Mammary epithelial cell (primary cell): ENCODE measurements around the gene LDLRAP1.

Source experiments
- EZH2 ChIP-seq: IDR thresholded peaks from 2 replicates; pipeline ENCODE4 v1.6.1; 2012; ENCODE audit warnings: low read length, inconsistent platforms, borderline replicate concordance
- TF ChIP-seq, protein P1 (sequence below), 2 donors: IDR thresholded peaks in 1 of 2; conservative IDR thresholded peaks in 1 of 2; 2 replicates each; pipeline ENCODE4 v1.5.1; 2011 to 2012; ENCODE audit warnings: inconsistent platforms in 2 of 2, low read length in 2 of 2, mild to moderate bottlenecking in 2 of 2, control low read depth in 1 of 2, low read depth in 1 of 2; ENCODE audit not compliant: insufficient read depth in 1 of 2; ENCODE audit errors: extremely low read depth in 1 of 2

DNA sequence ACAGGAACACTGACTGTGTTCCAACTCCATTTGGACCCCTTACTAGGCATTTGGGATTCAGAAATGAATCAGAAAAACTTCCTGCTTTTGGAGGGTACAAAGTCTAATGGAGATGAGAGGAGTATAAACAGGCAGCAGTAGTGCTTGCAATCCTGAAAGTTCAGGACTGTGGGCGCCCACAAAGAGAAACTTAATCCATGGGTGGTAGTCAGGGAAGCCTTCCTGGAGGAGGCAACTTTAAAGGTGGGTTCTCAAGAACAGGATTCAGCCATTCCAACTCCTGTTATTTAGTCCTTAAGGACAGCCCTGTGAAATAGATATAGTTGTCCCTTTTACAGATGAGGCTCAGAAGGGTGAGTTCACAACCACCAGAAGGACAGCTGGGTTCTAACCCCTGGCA is 2.0 kb upstream of the LDLRAP1 start:
- TF ChIP-seq, protein P1, sequence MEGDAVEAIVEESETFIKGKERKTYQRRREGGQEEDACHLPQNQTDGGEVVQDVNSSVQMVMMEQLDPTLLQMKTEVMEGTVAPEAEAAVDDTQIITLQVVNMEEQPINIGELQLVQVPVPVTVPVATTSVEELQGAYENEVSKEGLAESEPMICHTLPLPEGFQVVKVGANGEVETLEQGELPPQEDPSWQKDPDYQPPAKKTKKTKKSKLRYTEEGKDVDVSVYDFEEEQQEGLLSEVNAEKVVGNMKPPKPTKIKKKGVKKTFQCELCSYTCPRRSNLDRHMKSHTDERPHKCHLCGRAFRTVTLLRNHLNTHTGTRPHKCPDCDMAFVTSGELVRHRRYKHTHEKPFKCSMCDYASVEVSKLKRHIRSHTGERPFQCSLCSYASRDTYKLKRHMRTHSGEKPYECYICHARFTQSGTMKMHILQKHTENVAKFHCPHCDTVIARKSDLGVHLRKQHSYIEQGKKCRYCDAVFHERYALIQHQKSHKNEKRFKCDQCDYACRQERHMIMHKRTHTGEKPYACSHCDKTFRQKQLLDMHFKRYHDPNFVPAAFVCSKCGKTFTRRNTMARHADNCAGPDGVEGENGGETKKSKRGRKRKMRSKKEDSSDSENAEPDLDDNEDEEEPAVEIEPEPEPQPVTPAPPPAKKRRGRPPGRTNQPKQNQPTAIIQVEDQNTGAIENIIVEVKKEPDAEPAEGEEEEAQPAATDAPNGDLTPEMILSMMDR (conservative IDR thresholded peaks at IDR 0.05 in 1 of 2, IDR thresholded peaks at IDR 0.05 in 1 of 2; ENCODE audit: extremely low read depth in 1 of 2, insufficient read depth in 1 of 2, low read depth in 1 of 2, low read length in 2 of 2), result no peak
- TF ChIP-seq EZH2, result no peak
